HEK293T (cell line): ENCODE data around the gene ARL5C.

ENCODE experiments used
- CTCF ChIA-PET: fragments of 350-600 bp; formaldehyde crosslinking; extraction: SDS; loops from one replicate; lab custom pipeline; 2021; ENCODE audit warnings: antibody characterized with exemption, inconsistent platforms; lab: Yijun Ruan, JAX
- POLR2A ChIA-PET: fragments of 350-600 bp; formaldehyde crosslinking; extraction: SDS; loops from one replicate; lab custom pipeline; 2020; ENCODE audit warnings: antibody characterized with exemption, inconsistent platforms; lab: Yijun Ruan, JAX
- DNase-seq: peaks from one replicate; pipeline ENCODE4 v3.0.0; 2012; ENCODE audit warnings: mixed read lengths; ENCODE audit errors: extremely low spot score
- ARNT ChIP-seq: fragments of 450-650 bp; IDR thresholded peaks from 2 replicates; pipeline ENCODE4 v1.6.1; 2017; ENCODE audit warnings: mild to moderate bottlenecking
- BHLHE40 ChIP-seq: fragments of 450-650 bp; IDR thresholded peaks from 2 replicates; pipeline ENCODE4 v1.6.1; 2016; ENCODE audit warnings: mild to moderate bottlenecking, moderate library complexity, borderline replicate concordance
- CTBP1 ChIP-seq: fragments of 450-650 bp; IDR thresholded peaks from 2 replicates; pipeline ENCODE4 v1.6.1; 2016; ENCODE audit warnings: borderline replicate concordance
- ELF4 ChIP-seq: fragments of 450-650 bp; IDR thresholded peaks from 2 replicates; pipeline ENCODE4 v1.6.1; 2017; ENCODE audit warnings: antibody characterized with exemption
- FOXA1 ChIP-seq: fragments of 450-650 bp; IDR thresholded peaks from 2 replicates; pipeline ENCODE4 v1.6.1; 2016; ENCODE audit warnings: mild to moderate bottlenecking
- FOXK2 ChIP-seq: fragments of 450-650 bp; IDR thresholded peaks from 2 replicates; pipeline ENCODE4 v1.6.1; 2016; ENCODE audit warnings: mild to moderate bottlenecking
- FOXM1 ChIP-seq: fragments of 450-650 bp; IDR thresholded peaks from 2 replicates; pipeline ENCODE4 v1.6.1; 2017; ENCODE audit warnings: mild to moderate bottlenecking, borderline replicate concordance
- HDGF ChIP-seq: fragments of 450-650 bp; IDR thresholded peaks from 2 replicates; pipeline ENCODE4 v1.6.1; 2017; ENCODE audit warnings: antibody characterized with exemption, borderline replicate concordance
- L3MBTL2 ChIP-seq: fragments of 450-650 bp; conservative IDR thresholded peaks from 2 replicates; pipeline ENCODE4 v1.6.1; 2016; ENCODE audit warnings: mild to moderate bottlenecking
- LEF1 ChIP-seq: fragments of 450-650 bp; IDR thresholded peaks from 2 replicates; pipeline ENCODE4 v1.6.1; 2017; ENCODE audit warnings: mild to moderate bottlenecking, borderline replicate concordance
- NFRKB ChIP-seq: fragments of 450-650 bp; IDR thresholded peaks from 2 replicates; pipeline ENCODE4 v1.6.1; 2016; ENCODE audit warnings: mild to moderate bottlenecking, moderate library complexity
- SP1 ChIP-seq: fragments of 450-650 bp; IDR thresholded peaks from 2 replicates; pipeline ENCODE4 v1.6.1; 2017
- SUZ12 ChIP-seq: fragments of 450-650 bp; IDR thresholded peaks from 2 replicates; pipeline ENCODE4 v1.6.1; 2016; ENCODE audit warnings: mild to moderate bottlenecking
- TARDBP ChIP-seq: fragments of 450-650 bp; IDR thresholded peaks from 2 replicates; pipeline ENCODE4 v1.6.1; 2016
- ZNF384 ChIP-seq: fragments of 450-650 bp; IDR thresholded peaks from 2 replicates; pipeline ENCODE4 v1.6.1; 2016
- TF ChIP-seq, protein P1 (sequence below): fragments of 450-650 bp; IDR thresholded peaks from 2 replicates; pipeline ENCODE4 v1.6.1; 2016

Gene ARL5C

DNA sequence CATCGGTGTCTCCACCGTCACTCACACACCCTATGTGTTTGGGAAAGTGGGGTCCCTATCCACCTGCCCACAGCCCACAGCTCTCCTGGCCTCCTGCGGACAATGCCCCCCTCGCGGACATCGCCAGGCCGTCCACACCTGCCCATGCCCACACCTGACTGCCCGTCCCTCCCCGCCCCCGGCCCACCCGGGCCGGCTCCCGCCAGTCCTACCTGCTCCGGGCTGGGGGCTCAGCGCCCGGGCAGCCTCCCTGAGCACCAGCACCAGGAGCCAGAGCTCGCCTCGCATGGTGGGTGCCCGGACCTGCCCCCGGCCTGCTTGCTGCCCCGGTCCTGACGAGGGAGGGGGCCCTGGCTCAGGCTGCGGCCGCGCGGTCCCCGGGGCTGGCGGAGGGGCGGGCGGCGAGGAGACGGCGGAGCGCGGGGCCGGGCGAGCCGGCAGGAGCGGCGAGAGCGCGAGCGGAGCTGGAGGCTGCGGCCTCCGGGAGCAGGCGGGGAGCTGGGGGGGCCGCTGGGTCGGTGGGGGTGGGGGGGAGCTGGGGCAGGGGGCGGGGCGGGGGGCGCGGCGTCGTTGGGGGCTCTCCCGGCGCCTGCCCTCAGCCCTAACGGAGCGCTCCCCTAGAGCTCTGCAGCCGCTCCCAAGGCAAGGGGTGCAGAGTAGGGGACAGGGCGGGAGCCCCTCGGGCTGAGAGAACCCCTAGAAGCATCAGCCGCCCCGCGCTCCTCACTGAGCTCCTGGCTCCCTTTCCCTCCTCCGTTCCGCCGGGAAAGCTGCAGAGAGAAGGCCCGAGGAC is 14.6 kb downstream of the ARL5C start, which contains the start of gene PLXDC1:
PLXDC1 (minus strand) TSS at position 488 of the 793 bp plus-strand sequence; CDS start at position 288, 200 bp downstream.
- CTCF ChIA-PET = interaction anchor here (0.7 to 1.3 kb wide), 2 partner anchors 167 to 169 kb away, joined by 3 to 6 read pairs; no protein-coding TSS in a partner anchor
- TF ChIP-seq FOXK2 = no peak
- TF ChIP-seq CTBP1 = no peak
- TF ChIP-seq LEF1 = no peak
- TF ChIP-seq NFRKB = no peak
- no peak for TF ChIP-seq SUZ12
- no peak for TF ChIP-seq HDGF
- TF ChIP-seq ELF4 = no peak
- no peak for TF ChIP-seq ZNF384
- TF ChIP-seq, protein P1, sequence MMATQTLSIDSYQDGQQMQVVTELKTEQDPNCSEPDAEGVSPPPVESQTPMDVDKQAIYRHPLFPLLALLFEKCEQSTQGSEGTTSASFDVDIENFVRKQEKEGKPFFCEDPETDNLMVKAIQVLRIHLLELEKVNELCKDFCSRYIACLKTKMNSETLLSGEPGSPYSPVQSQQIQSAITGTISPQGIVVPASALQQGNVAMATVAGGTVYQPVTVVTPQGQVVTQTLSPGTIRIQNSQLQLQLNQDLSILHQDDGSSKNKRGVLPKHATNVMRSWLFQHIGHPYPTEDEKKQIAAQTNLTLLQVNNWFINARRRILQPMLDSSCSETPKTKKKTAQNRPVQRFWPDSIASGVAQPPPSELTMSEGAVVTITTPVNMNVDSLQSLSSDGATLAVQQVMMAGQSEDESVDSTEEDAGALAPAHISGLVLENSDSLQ = no peak
- no peak for TF ChIP-seq FOXA1
- TF ChIP-seq SP1 = no peak
- no peak for TF ChIP-seq TARDBP
- TF ChIP-seq BHLHE40 = no peak
- no peak for TF ChIP-seq ARNT
- TF ChIP-seq L3MBTL2 = no peak
- TF ChIP-seq FOXM1 = no peak
- DNase-seq = no peak
- POLR2A ChIA-PET = interaction anchor here (3.8 kb wide), 1 partner anchor 13 kb away, joined by 22 read pairs; no protein-coding TSS in a partner anchor

DNA sequence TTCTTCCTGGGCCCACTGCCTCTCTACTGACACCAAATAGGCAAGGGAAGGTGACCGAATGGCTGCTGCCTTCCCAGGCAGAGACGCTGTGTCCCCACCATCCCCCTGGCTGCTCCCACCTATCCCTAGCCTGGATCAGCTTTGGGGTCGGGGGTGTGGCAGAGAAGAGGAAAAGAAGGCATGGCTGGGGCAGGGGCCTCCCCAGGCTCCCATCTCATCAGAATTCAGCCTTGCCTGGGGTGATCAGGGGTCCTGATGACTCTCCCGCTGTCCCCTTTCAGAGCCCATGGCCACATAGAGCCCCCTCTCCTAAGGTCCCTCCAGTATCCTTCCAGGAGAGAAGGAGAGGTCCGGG is 15.2 kb downstream of the ARL5C start:
- ChIA-PET POLR2A (no interaction called here), CTCF (interaction anchor here (1.3 kb wide), 1 partner anchor 168 kb away, joined by 6 read pairs; no protein-coding TSS in a partner anchor)
- TF ChIP-seq FOXK2 (no peak), TARDBP (no peak), ZNF384 (no peak), ELF4 (no peak), ARNT (no peak), CTBP1 (no peak), HDGF (no peak), FOXA1 (no peak), NFRKB (no peak), L3MBTL2 (no peak), SP1 (no peak), FOXM1 (no peak), LEF1 (no peak)
- TF ChIP-seq, protein P1 = no peak
- DNase-seq = no peak

DNA sequence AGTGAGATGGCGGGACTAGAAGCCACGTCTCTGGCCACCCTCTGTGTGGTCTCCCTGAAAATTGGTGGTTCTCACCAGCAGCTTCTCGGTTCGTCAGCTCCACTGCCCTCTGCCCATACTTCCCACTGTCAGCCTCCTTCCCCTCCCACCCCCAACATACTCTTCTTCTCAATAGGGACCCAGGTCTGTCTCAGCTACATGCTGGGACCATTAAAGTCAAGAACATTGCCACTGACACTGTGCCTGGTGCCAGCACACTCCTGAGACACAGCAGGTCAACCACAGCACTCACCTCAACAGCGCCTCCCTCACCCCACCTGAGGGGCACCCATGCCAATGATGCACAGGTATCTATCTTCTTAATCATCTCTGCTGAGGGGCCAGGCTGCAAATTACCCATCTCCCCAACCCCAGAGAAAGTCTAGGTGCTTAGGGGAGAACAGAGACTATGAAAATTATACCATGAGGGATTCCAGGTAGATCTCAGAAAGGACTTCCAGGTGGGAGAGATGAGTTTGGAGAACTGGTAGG is 15.8 kb downstream of the ARL5C start:
- TF ChIP-seq HDGF (no peak), FOXA1 (no peak), LEF1 (no peak), NFRKB (no peak), TARDBP (no peak), L3MBTL2 (no peak), FOXK2 (no peak), BHLHE40 (no peak), CTBP1 (no peak), FOXM1 (no peak), ARNT (no peak)
- TF ChIP-seq, protein P1 = no peak
- ChIA-PET POLR2A (no interaction called here), CTCF (no interaction called here)
- no peak for DNase-seq

DNA sequence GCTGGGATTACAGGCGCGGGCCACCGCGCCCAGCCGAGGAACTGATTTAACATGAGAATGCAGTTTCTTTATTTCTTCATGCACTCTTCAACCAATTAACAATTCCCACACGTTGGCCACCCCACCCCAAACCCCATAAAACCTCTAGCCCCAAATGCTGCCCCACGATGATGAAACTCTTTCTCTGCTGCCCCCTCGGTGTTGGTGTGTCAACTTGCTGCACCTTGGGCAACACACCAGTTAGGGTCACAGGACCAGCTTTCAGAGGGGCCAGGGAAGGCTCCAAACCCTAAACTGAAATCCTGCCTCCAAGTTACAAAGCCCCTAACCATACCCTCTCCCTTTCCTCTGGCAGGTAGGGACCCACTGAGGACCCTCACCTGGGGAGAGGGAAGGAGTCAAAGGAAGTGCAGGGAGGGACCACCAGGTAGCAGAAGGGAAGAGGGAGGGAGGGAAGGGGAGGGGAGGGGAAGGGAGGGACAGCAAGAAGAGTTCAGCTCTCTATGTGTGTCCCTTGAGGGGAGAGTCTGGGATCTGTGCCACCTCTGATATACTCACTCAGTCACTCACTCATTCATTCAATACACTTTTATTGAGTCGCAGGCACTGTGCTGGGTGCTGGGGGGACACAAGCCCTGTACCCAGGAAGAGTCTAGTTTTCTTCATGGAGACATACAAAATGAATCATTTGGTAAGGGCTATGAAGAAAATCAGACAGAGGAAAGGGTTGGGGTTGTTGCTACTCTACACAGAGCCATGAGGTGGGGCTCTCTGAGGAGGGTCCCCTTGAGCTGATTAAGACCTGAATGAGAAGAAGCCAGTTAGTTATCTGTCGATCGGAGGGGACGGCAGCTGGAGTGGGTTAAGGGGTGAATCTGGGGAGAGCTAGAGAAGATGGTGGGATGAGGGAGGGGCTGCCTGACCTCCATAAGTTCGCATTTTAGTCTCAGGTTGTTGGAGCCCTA is 18.5 kb downstream of the ARL5C start:
- POLR2A ChIA-PET = no interaction called here

More for the DNA sequence above, 18.5 kb downstream of the ARL5C start:
- TF ChIP-seq FOXA1 (no peak), SUZ12 (no peak), CTBP1 (no peak), ARNT (no peak), FOXM1 (no peak), L3MBTL2 (no peak), LEF1 (no peak), HDGF (no peak), FOXK2 (no peak), ELF4 (no peak), BHLHE40 (no peak), NFRKB (no peak), SP1 (no peak), ZNF384 (no peak), TARDBP (no peak)
- TF ChIP-seq, protein P1 = no peak
- CTCF ChIA-PET = interaction anchor here (0.5 to 1.6 kb wide), 4 partner anchors 17 to 480 kb away, joined by 3 to 9 read pairs (median 5); no protein-coding TSS in a partner anchor
- DNase-seq = no peak
